Lower leg skin (tissue), 4 donors: ENCODE results near the gene CYP26C1. TPM values are rescaled to one million over a fixed set of nuclear protein-coding genes. Genes with fewer than 3 reads are reported as not detected.
A peak's percentile ranks its signal among the peaks of the same experiment; 100 is the strongest.

Source experiments
- DNase-seq, 2 donors: peaks; one replicate each; pipeline ENCODE4 v3.0.0-alpha.2; 2019; ENCODE audit warnings: low spot score in 2 of 2
- H3K4me3 ChIP-seq: fragments of 200-600 bp; sonication (generic); 2 replicates; pipeline ENCODE4 v1.5.1; 2017; ENCODE audit warnings: mild to moderate bottlenecking, low read depth; ENCODE audit not compliant: poor library complexity, severe bottlenecking
- CTCF ChIP-seq, 3 donors: fragments of 450-650 bp; IDR thresholded peaks; one replicate each; pipeline ENCODE4 v1.5.1; 2016; ENCODE audit warnings: antibody characterized with exemption in 3 of 3, mild to moderate bottlenecking in 3 of 3, moderate library complexity in 2 of 3
- POLR2A ChIP-seq, 2 donors: fragments of 450-650 bp; IDR thresholded peaks; one replicate each; pipeline ENCODE4 v1.6.1; 2016 to 2017; ENCODE audit warnings: antibody characterized with exemption in 2 of 2, mild to moderate bottlenecking in 1 of 2, moderate library complexity in 1 of 2
- WGBS, 2 donors: methylation state at CpG; one replicate each; pipeline ENCODE4 v1.1.5; 2018; 5-methylcytosine and 5-hydroxymethylcytosine counted together
- intact Hi-C: fragments of 100-400 bp; cut with DNase I; formaldehyde crosslinking; loops from one replicate; pipeline ENCODE4 v1.15.0; 2023; ENCODE audit warnings: low total_unique reads
- total RNA-seq, 4 donors: library from RNA; depleted of rRNA; stranded (reverse); fragments of >200 nt; gene quantifications; one replicate each; pipeline ENCODE4 v1.1.0, GENCODE V29; 2016

The CYP26C1 gene
- total RNA-seq, 4 donors from 2014 or later, result not detected

DNA sequence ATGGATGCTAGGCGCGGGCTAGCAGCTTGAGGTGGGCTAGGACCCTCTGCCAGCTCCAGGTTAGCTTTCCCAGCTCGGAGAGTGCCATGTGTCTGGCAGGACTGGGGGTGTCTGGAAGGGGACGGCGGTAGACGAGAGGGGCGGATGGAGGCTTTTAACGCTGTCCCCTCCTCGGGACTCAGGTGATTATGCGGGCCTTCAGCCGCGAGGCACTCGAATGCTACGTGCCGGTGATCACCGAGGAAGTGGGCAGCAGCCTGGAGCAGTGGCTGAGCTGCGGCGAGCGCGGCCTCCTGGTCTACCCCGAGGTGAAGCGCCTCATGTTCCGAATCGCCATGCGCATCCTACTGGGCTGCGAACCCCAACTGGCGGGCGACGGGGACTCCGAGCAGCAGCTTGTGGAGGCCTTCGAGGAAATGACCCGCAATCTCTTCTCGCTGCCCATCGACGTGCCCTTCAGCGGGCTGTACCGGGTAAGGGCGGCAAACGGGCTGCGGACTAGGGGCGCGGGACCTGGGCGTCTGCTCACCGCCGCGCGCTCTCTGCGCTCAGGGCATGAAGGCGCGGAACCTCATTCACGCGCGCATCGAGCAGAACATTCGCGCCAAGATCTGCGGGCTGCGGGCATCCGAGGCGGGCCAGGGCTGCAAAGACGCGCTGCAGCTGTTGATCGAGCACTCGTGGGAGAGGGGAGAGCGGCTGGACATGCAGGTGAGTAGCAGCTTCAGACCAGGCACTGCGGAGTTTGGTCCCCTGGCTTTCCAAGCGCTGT is 14.2 kb downstream of the CYP26C1 start:
- intact Hi-C loops, result no loop called here
- 2% methylated on average over 38 to 63 of the region's 67 CpGs for WGBS, 2 donors
- H3K4me3 ChIP-seq, result no peak overlapping the region
- DNase-seq, result peak in 1 of 2 donors; percentile 79
- TF ChIP-seq POLR2A (IDR thresholded peaks at IDR 0.05) (no peak), CTCF (IDR thresholded peaks at IDR 0.05) (no peak)

DNA sequence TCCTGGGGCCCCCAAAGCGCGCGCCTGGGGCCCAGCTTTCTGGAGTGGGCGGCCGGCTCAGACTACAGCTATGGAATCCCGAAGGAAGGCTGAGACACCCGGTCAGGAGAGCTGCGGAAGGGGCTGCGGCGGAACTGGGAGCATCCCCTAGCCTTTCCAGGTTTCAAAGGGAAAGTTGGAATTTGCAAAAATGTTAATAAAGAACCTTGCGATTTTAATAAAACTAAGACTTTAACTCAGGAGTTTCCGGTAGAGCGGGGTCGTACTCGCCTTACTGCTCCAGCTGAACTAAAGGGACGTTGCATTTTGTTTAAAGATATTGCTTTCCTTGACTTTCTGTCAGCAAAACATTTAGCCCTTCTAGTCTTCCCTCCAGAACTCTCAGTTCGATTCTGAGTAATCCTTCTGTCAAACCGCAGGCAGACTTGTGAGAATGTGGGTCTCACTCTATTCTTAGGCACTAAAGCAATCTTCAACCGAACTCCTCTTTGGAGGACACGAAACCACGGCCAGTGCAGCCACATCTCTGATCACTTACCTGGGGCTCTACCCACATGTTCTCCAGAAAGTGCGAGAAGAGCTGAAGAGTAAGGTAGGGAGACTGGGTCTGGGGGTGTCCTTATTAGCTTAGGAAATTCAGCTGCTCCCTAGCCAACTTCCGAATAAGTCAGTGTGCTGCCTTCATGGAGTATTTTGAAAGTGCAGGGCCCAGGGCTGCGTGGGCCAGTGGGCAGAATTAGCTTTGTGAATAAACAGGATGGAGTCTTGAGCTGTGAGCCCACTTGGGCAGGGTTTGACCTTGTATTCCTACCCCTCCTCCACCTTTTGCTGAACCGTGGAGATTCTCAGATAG is 15.0 kb downstream of the CYP26C1 start:
- no peak for TF ChIP-seq POLR2A (IDR thresholded peaks at IDR 0.05)
- H3K4me3 ChIP-seq, result no peak overlapping the region
- intact Hi-C loops, result no loop called here
- WGBS, 2 donors, result 25 to 27% methylated on average over 21 to 25 of the region's 25 CpGs
- peak; percentile 6 to 56 for DNase-seq

DNA sequence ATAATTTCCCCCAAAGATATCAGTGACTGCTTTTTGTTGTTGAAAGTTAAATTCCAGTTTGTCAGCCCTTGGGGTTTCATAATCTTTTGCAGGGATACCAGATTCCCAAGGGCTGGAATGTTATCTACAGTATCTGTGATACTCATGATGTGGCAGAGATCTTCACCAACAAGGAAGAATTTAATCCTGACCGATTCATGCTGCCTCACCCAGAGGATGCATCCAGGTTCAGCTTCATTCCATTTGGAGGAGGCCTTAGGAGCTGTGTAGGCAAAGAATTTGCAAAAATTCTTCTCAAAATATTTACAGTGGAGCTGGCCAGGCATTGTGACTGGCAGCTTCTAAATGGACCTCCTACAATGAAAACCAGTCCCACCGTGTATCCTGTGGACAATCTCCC is 16.3 kb downstream of the CYP26C1 start:
- DNase-seq, result peak in 1 of 2 donors; percentile 0

DNA sequence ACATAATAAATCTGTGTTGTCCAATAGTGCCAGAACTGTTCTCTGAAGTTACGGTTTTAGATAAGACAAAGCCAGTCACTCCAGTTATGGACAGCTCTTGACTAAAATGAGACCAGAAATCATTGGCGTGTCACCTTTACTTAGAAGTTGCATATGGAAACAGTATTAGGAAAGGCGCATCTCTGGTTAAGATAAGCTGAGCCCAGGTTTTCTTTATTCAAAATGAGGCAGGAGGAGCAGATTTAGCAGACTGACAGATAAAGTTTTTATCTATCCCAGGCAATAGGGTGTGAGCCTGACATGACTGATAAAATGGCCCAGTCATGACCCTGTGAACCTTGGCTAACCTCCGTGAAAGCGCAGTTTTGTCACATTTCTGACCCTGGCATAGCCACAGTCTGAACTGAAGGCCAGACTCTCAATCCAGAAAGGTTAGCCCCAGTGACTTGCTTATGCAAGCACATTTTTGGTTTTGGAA is 17.3 kb downstream of the CYP26C1 start:
- WGBS, 2 donors, result 74 to 77% methylated on average over 5 of the region's 5 CpGs
- TF ChIP-seq POLR2A (IDR thresholded peaks at IDR 0.05) (no peak), CTCF (IDR thresholded peaks at IDR 0.05) (no peak)
- intact Hi-C loops, result no loop called here

More for the DNA sequence above, 16.3 kb downstream of the CYP26C1 start:
- WGBS, 2 donors, result 43% methylated on average over 2 of the region's 2 CpGs
- no peak overlapping the region for H3K4me3 ChIP-seq
- TF ChIP-seq CTCF (IDR thresholded peaks at IDR 0.05) (no peak), POLR2A (IDR thresholded peaks at IDR 0.05) (no peak)
- intact Hi-C loops, result no loop called here

DNA sequence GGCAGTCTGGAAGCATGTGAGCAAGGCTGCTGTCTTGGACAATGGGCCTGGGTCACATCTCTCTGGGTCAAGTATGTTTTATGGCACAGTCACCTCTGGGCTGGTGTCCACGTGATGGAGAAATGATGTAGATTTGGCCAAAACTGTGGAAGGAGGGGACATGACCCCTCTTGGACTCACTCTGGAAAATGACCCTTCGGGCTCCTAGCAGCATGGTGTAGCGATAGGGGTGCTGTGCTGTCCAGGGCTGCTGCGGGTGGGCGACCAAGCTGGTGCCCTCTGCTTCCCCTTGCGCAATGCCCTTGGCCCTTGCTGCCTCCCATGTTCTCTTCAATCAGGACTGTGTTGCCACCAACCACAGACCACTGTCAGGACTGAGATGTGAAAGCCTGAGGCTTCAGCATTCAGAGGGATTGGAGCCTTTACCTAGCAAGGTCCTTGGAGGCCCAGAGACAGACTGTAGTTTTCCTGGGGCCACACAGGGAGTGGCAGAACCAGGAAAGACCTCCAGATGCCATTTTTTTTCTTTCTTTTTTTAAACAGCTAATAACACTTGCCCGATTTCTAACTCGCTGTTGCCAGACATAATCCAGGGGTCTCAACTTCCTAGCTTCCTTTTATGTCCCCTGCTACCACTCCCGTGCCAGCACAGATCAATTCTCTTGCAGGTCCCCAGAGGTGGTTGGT is 19.2 kb downstream of the CYP26C1 start:
- peak; percentile 7 to 52 for DNase-seq
- intact Hi-C loops, result no loop called here
- H3K4me3 ChIP-seq, result no peak overlapping the region
- WGBS, 2 donors, result 49 to 58% methylated on average over 9 of the region's 9 CpGs
- TF ChIP-seq POLR2A (IDR thresholded peaks at IDR 0.05) (no peak), CTCF (IDR thresholded peaks at IDR 0.05) (no peak)

More for the DNA sequence above, 17.3 kb downstream of the CYP26C1 start:
- H3K4me3 ChIP-seq, result no peak overlapping the region
- no peak for DNase-seq
